Right cardiac atrium (tissue), 5 donors: ENCODE measurements around the gene ZFHX3. TPM values are rescaled to one million over a fixed set of nuclear protein-coding genes. Genes with fewer than 3 reads are reported as not detected.

Experiments used
- ATAC-seq, 2 donors: fragments of 200-7000 bp; cut with Tn5 transposase; one replicate each; pipeline versions ENCODE4 v1.8.0 to v1.9.1; 2020; ENCODE audit warnings: moderate library complexity in 2 of 2, mild to moderate bottlenecking in 1 of 2
- DNase-seq, 3 donors: peaks; one replicate each; pipeline ENCODE4 v3.0.0-alpha.2; 2020
- H3K27ac ChIP-seq: one replicate; pipeline ENCODE4 v1.5.1; 2013; ENCODE audit warnings: mild to moderate bottlenecking, low read length, control low read depth, moderate library complexity
- H3K27me3 ChIP-seq: one replicate; pipeline ENCODE4 v1.6.1; 2013; ENCODE audit not compliant: control insufficient read depth, insufficient read depth
- H3K4me1 ChIP-seq: one replicate; pipeline ENCODE4 v1.6.1; 2013; ENCODE audit warnings: low read length; ENCODE audit not compliant: control insufficient read depth, insufficient read depth
- H3K4me3 ChIP-seq: one replicate; pipeline ENCODE4 v1.5.1; 2013; ENCODE audit warnings: low read length, control low read depth
- H3K9me3 ChIP-seq: one replicate; pipeline ENCODE4 v1.6.1; 2013; ENCODE audit warnings: low read length; ENCODE audit not compliant: control insufficient read depth
- WGBS: extraction: QIAGEN DNeasy Blood & Tissue Kit; methylation state at CpG from one replicate; pipeline ENCODE4 v1.1.7; 2013; 5-methylcytosine and 5-hydroxymethylcytosine counted together
- intact Hi-C, 4 donors: fragments of 100-400 bp; cut with DNase I; formaldehyde crosslinking; loops; one replicate each; pipeline versions ENCODE4 v1.11.0 to v1.14.0; 2022 to 2023
- polyA plus RNA-seq: library from polyadenylated mRNA; stranded (reverse); fragments of 200-250 nt; gene quantifications from one replicate; pipeline ENCODE4 v1.2.3, GENCODE V29; 2013
- total RNA-seq, 4 donors: library from RNA; stranded (reverse); fragmentation: NEBNext Ultra II Directional; extraction: Animal tissue kit (Norgen Biotek cat#: 25700); gene quantifications; one replicate each; pipeline ENCODE4 v1.2.1, GENCODE V29; 2021
- donor health status: healthy with polysubstance abuse.
- donor health status: DM: no; HTN: yes; CAD: no.
- donor health status: DM: no; HTN: no; CAD: no.
- donor health status: DM: no; HTN: yes; CAD: no; lungs with severe emphysema.
- donor health status: DM: yes; HTN: yes; CAD: no.

The ZFHX3 gene
- total and polyA plus RNA-seq, 5 donors = 4.3 to 18.2 (median 9.7) TPM

GRCh38 chr16:72787514-72788268, 260.2 kb downstream of the ZFHX3 start:
- Histone ChIP-seq H3K4me1 (peaks cover 6% of the 10 kb centered on the region), H3K9me3 (no peaks in the 10 kb centered on the region), H3K27ac (peak overlapping the region; percentile 19), H3K4me3 (peak overlapping the region; percentile 53), H3K27me3 (no peaks in the 10 kb centered on the region)
- WGBS = 13% methylated on average over 43 of the region's 43 CpGs
- DNase-seq = peak; percentile 75 to 84 (median 84)
- peak; percentile 85 to 94 for ATAC-seq
- intact Hi-C loops = no loop called here

- WGBS = 27% methylated on average over 23 of the region's 23 CpGs
- peak overlapping the region; percentile 21 for H3K27ac ChIP-seq
- no peaks in the 10 kb centered on the region for H3K9me3 ChIP-seq
- DNase-seq = no peak
- peak overlapping the region; percentile 53 for H3K4me3 ChIP-seq
- ATAC-seq = peak; percentile 13 to 24
- intact Hi-C loops = no loop called here
- H3K27me3 ChIP-seq = no peaks in the 10 kb centered on the region
- H3K4me1 ChIP-seq = peaks cover 6% of the 10 kb centered on the region
These were observed 260.8 kb downstream of the ZFHX3 start for GRCh38 chr16:72787130-72787513.

- Histone ChIP-seq H3K4me3 (no peak overlapping the region), H3K27ac (peak overlapping the region; percentile 49)
- intact Hi-C loops = no loop called here
These were observed 261.3 kb downstream of the ZFHX3 start for GRCh38 chr16:72786606-72787005.

DNA sequence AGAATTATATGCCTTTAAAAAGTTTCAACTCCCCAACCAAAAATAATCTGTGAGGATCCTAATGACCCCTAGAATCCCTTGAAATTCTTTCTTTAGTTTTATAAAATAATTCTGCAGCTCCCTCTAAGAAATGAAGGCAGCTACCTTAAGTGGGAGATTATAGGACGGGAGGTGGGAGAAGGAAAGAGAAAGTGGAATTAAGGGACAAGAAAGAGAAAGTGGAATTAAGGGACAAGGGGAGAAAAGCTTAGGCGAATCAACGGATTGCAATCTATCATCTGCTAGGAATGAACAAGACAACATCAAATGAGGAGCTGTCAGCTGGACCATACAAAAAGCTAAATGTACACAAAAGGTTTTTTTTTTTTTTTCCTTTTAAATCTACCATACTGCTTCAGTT, 262.0 kb downstream of the ZFHX3 start:
- ATAC-seq (no peak), DNase-seq (no peak)
- WGBS = 52% methylated on average over 3 of the region's 3 CpGs
- no peaks in the 10 kb centered on the region for H3K9me3 ChIP-seq
- H3K4me1 ChIP-seq = peaks cover 6% of the 10 kb centered on the region
- H3K27me3 ChIP-seq = no peaks in the 10 kb centered on the region
- intact Hi-C loops = no loop called here
- no peak overlapping the region for H3K27ac ChIP-seq
- H3K4me3 ChIP-seq = peak overlapping the region; percentile 24

More at GRCh38 chr16:72786606-72787005, 261.3 kb downstream of the ZFHX3 start:
- 88% methylated on average over 6 of the region's 6 CpGs for WGBS
- Histone ChIP-seq H3K27me3 (no peaks in the 10 kb centered on the region), H3K4me1 (peaks cover 6% of the 10 kb centered on the region), H3K9me3 (no peaks in the 10 kb centered on the region)
- ATAC-seq (no peak), DNase-seq (no peak)

DNA sequence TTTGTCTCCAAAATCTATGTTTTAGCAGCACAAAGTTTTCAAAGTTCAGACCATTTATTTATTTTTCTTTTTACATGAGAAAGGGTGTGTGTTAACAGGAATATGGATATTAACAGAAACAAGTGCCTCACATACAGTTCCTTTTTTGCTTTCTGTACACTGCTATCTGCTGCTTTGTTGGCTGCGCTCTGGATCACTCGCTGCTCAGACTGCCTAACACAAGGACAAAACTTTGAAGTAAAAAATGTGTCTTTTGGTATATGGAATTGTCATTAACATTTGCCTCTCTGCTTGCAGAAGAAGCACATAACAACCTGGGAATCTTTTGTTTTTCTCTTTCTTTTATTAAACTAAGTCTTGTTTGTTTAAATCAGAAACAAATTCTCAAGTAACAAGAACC, 262.8 kb downstream of the ZFHX3 start:
- 66% methylated on average over 2 of the region's 2 CpGs for WGBS
- ATAC-seq (no peak), DNase-seq (no peak)
- Histone ChIP-seq H3K4me1 (peaks cover 6% of the 10 kb centered on the region), H3K27ac (no peak overlapping the region), H3K4me3 (no peak overlapping the region), H3K27me3 (no peaks in the 10 kb centered on the region), H3K9me3 (no peaks in the 10 kb centered on the region)
- intact Hi-C loops = no loop called here

GRCh38 chr16:72783716-72784318, 264.1 kb downstream of the ZFHX3 start:
- DNase-seq (no peak), ATAC-seq (no peak)
- Histone ChIP-seq H3K4me1 (peaks cover 3% of the 10 kb centered on the region), H3K27ac (no peak overlapping the region), H3K9me3 (no peaks in the 10 kb centered on the region), H3K4me3 (no peak overlapping the region), H3K27me3 (no peaks in the 10 kb centered on the region)
- intact Hi-C loops = no loop called here
- 82% methylated on average over 4 of the region's 4 CpGs for WGBS

DNA sequence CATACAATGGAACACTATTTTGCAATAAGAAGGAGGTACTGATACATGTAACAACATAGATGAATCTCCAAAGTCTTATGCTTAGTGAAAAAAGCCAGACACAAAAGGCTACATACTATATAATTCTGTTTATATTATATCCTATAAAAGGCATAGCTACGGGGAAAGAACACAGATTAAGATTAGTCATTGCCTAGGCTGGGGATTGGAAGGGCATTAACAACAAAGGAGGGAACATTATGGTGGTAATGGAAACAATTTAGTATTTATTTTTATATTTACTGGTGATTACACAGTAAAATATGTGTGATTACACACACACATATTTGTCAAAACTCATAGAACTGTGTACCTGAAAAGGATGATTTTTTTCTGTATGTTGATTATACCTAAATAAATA, 278.1 kb downstream of the ZFHX3 start:
- DNase-seq (no peak), ATAC-seq (no peak)
- H3K4me1 ChIP-seq = no peaks in the 10 kb centered on the region
- intact Hi-C loops = no loop called here
- H3K4me3 ChIP-seq = no peak overlapping the region
- H3K27ac ChIP-seq = no peak overlapping the region
- H3K27me3 ChIP-seq = no peaks in the 10 kb centered on the region
- no peaks in the 10 kb centered on the region for H3K9me3 ChIP-seq
- WGBS = 93% methylated on average over 1 of the region's 1 CpG

DNA sequence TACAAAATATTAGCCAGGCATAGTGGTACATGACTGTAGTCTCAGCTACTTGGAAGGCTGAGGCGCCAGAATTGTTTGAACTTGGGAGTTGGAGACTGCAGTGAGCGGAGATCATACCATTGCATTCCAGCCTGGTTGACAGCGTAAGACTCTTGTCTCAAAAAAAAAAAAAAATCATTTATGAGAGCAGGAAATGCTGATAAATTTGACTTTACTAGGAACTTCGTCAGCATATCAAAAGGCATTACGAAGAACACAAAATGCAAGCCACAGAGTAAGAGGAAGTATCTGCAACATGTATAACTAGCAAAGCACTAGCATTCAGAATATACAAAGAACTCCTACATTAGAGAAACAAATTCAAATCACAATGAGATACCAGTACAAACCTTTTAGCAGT, 279.3 kb downstream of the ZFHX3 start:
- intact Hi-C loops = no loop called here
- Histone ChIP-seq H3K27me3 (no peaks in the 10 kb centered on the region), H3K9me3 (no peaks in the 10 kb centered on the region), H3K4me1 (no peaks in the 10 kb centered on the region), H3K27ac (no peak overlapping the region), H3K4me3 (no peak overlapping the region)
- WGBS = 61% methylated on average over 5 of the region's 5 CpGs
- ATAC-seq (no peak), DNase-seq (no peak)

DNA sequence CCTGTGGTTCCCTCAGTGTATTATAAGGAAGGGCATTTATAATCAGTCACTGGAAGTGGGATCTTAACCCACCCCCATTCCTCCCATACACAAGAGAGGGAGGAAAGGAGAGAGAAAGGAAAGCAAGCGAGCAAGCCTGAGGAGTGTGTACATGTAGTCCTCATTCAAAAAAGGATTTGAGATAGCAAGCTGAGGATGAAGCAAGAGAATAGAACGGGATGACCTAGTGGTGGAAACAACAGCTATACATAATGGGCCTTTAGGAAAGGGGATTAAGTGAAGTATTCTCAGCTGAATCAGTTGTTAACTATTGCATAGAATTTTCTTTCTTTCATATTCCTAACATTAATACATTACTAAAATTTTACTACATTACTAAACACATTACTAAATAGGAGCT, 281.4 kb downstream of the ZFHX3 start:
- Histone ChIP-seq H3K4me3 (no peak overlapping the region), H3K4me1 (no peaks in the 10 kb centered on the region), H3K9me3 (no peaks in the 10 kb centered on the region), H3K27ac (no peak overlapping the region), H3K27me3 (no peaks in the 10 kb centered on the region)
- WGBS = 86% methylated on average over 2 of the region's 2 CpGs
- intact Hi-C loops = no loop called here
- DNase-seq = no peak
- no peak for ATAC-seq

- Histone ChIP-seq H3K9me3 (no peaks in the 10 kb centered on the region), H3K4me1 (no peaks in the 10 kb centered on the region), H3K27me3 (no peaks in the 10 kb centered on the region), H3K4me3 (no peak overlapping the region), H3K27ac (no peak overlapping the region)
- intact Hi-C loops = no loop called here
- DNase-seq = no peak
- no peak for ATAC-seq
- WGBS = 53% methylated on average over 8 of the region's 8 CpGs
These were observed 283.8 kb downstream of the ZFHX3 start for GRCh38 chr16:72764015-72764654.

DNA sequence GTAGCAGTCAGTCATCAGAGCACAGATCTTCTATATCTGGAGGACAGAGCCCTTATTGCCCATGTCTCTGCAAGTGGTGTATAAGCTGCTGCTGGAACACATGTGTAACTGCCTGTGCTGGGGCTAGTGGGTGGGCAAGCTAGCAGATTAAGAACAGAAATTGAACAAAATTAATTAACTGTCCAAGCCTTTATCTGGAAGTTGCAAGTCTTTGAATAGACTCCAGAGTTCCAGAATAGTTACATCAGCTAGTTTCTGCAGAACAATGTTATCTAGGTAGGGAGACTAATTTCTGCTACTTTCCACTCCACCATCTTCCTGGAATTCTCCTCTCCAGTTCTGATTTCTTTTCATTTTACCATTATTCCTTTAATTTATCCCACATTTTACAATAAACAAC, 287.3 kb downstream of the ZFHX3 start:
- intact Hi-C loops = no loop called here
- no peak for ATAC-seq
- Histone ChIP-seq H3K27ac (no peak overlapping the region), H3K27me3 (no peaks in the 10 kb centered on the region), H3K4me1 (no peaks in the 10 kb centered on the region), H3K4me3 (no peak overlapping the region), H3K9me3 (no peaks in the 10 kb centered on the region)
- no peak for DNase-seq
